ENCODE data around the gene QKI.
"Not testable (repeated sequence)": the region's sequence is repeated elsewhere in the genome, so short reads cannot be mapped to it uniquely, and the experiment has no call there.

DNA sequence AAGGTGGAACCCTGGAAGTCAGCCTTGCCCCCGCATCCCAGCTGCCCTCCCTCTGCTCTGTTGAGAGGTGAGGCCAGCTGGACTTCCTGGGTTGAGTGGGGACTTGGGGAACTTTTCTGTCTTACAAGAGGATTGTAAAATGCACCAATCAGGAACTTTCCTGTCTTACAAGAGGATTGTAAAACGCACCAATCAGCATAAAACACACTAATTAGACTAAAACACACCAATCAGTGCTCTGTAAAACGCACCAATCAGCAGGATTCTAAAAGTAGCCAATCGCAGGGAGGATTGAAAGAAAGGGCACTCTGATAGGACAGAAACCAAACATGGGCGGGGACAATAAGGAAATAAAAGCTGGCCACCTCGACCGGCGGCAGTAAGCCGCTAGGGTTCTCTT, 175.6 kb downstream of the QKI start:
- TF ChIP-seq, protein P1, sequence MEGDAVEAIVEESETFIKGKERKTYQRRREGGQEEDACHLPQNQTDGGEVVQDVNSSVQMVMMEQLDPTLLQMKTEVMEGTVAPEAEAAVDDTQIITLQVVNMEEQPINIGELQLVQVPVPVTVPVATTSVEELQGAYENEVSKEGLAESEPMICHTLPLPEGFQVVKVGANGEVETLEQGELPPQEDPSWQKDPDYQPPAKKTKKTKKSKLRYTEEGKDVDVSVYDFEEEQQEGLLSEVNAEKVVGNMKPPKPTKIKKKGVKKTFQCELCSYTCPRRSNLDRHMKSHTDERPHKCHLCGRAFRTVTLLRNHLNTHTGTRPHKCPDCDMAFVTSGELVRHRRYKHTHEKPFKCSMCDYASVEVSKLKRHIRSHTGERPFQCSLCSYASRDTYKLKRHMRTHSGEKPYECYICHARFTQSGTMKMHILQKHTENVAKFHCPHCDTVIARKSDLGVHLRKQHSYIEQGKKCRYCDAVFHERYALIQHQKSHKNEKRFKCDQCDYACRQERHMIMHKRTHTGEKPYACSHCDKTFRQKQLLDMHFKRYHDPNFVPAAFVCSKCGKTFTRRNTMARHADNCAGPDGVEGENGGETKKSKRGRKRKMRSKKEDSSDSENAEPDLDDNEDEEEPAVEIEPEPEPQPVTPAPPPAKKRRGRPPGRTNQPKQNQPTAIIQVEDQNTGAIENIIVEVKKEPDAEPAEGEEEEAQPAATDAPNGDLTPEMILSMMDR (IDR thresholded peaks at IDR 0.05), result not testable (repeated sequence)
- TF ChIP-seq POLR2A (IDR thresholded peaks at IDR 0.05), result not testable (repeated sequence)
